ENCODE results near the gene ANO2. TPM values are rescaled to one million over a fixed set of nuclear protein-coding genes. Genes with fewer than 3 reads are reported as not detected.

Gene ANO2
- total and polyA plus RNA-seq, 8 donors = 0.44 to 16.9 (median 3.8) TPM; not detected in 1

DNA sequence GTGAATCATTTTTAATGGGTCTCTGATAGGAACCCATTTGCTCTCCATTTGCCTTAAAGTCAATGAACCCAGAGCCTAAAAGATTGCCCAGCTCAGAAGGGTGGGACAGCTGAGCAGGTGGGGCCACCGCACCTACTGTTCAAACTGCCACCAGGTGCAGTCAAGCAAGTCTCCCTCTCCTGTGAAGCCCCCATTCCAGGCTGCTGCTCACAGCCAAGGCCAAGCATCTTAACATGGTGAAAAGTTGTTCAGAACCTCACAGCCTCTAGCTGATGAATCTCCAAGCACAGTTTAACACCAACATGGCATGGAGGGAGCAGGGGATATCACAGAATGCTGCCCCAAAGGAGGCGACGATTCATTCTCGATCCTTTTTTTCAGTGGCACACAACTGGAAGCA, 29.5 kb downstream of the ANO2 start:
- intact Hi-C loops (cut with DNase I; ENCODE audit: low total_unique reads) = no loop called here
- Histone ChIP-seq H3K9me3 (no peaks in the 10 kb centered on the region), H3K4me3 (no peak overlapping the region), H3K27me3 (peaks cover 0 to 18% (median 0%) of the 10 kb centered on the region in 3 donors), H3K4me1 (no peaks in the 10 kb centered on the region), H3K27ac (no peak overlapping the region), H3K36me3 (no peaks in the 10 kb centered on the region)
- WGBS, 5 donors = 76 to 98% (median 88%) methylated on average over 4 of the region's 4 CpGs
- TF ChIP-seq POLR2AphosphoS5 (IDR thresholded peaks at IDR 0.05) (no peak), POLR2A (IDR thresholded peaks at IDR 0.05) (no peak), EP300 (IDR thresholded peaks at IDR 0.05) (no peak)
- TF ChIP-seq, protein P1, sequence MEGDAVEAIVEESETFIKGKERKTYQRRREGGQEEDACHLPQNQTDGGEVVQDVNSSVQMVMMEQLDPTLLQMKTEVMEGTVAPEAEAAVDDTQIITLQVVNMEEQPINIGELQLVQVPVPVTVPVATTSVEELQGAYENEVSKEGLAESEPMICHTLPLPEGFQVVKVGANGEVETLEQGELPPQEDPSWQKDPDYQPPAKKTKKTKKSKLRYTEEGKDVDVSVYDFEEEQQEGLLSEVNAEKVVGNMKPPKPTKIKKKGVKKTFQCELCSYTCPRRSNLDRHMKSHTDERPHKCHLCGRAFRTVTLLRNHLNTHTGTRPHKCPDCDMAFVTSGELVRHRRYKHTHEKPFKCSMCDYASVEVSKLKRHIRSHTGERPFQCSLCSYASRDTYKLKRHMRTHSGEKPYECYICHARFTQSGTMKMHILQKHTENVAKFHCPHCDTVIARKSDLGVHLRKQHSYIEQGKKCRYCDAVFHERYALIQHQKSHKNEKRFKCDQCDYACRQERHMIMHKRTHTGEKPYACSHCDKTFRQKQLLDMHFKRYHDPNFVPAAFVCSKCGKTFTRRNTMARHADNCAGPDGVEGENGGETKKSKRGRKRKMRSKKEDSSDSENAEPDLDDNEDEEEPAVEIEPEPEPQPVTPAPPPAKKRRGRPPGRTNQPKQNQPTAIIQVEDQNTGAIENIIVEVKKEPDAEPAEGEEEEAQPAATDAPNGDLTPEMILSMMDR (IDR thresholded peaks at IDR 0.05) = no peak
- DNase-seq = no peak

DNA sequence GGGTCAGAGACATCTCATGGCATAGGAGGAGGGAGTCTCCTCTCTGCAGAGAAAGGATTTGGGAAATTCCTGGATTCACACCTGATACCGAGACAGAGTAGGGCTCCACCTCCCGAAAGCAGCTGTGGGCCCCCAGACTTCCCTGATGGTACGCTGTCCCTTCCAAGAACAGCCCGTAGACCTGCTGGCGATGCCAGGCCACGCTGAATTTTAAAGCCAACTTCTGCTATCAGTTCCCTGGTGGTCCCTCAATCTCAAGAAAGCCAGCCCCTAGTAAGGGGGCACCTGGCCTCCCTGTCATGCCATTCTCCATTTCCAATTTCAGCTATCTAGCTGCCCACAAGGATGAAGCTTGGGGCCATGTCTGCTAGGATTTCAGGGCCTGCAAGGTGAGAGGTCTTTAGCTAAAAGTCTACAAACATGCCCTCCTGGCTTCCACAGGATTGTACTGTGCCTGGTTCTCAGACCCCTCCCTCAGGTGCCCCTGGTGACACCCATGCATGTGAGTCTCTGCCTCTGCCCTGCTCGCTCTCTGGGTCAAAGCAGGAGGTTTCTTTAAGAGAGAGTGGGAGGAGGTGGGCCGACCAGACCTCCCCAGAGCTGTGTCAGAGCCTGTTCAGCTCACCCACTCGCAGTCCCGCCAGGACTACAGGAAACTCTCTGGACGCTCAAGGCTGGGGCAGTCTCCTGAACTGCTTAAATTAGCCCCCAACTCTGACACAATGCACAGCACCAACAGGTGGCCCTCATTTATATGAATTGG, 30.5 kb downstream of the ANO2 start:
- H3K36me3 ChIP-seq = no peaks in the 10 kb centered on the region
- 76 to 81% (median 76%) methylated on average over 11 of the region's 11 CpGs for WGBS, 5 donors
- TF ChIP-seq, protein P1 (IDR thresholded peaks at IDR 0.05) = no peak
- TF ChIP-seq EP300 (IDR thresholded peaks at IDR 0.05) = no peak
- no peak for TF ChIP-seq POLR2A (IDR thresholded peaks at IDR 0.05)
- no peak for TF ChIP-seq POLR2AphosphoS5 (IDR thresholded peaks at IDR 0.05)
- no peaks in the 10 kb centered on the region for H3K4me1 ChIP-seq
- no peak overlapping the region for H3K4me3 ChIP-seq
- H3K27ac ChIP-seq = no peak overlapping the region
- intact Hi-C loops (cut with DNase I; ENCODE audit: low total_unique reads) = no loop called here
- no peaks in the 10 kb centered on the region for H3K9me3 ChIP-seq
- peaks cover 0 to 20% (median 0%) of the 10 kb centered on the region in 3 donors for H3K27me3 ChIP-seq
- DNase-seq = no peak

DNA sequence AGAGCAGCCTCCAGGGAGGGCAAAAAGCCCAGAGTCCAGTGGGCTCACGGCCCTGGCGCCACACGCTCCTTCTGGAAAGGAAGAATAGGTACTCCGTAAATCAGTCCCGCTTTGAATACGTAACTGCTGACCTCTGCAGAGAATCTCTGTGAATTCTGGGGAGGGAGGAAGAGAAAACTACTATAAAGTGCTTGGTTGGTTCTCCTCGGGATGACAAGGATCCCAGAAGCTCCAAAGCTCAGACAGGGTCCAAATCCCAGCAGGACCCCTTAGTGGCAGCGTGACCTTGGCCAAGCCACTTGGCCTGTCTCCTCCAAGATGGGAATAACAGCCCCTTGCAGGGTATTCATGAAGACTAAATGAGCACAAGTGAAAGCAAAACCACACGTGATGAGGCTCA, 31.7 kb downstream of the ANO2 start:
- Histone ChIP-seq H3K27ac (no peak overlapping the region), H3K27me3 (peaks cover 0 to 29% (median 3%) of the 10 kb centered on the region in 3 donors), H3K4me3 (no peak overlapping the region), H3K36me3 (no peaks in the 10 kb centered on the region), H3K4me1 (no peaks in the 10 kb centered on the region), H3K9me3 (no peaks in the 10 kb centered on the region)
- no peak for DNase-seq
- 74 to 88% (median 81%) methylated on average over 8 to 9 of the region's 9 CpGs for WGBS, 5 donors
- intact Hi-C loops (cut with DNase I; ENCODE audit: low total_unique reads) = no loop called here
- no peak for TF ChIP-seq EP300 (IDR thresholded peaks at IDR 0.05)
- TF ChIP-seq, protein P1 (IDR thresholded peaks at IDR 0.05) = no peak
- no peak for TF ChIP-seq POLR2AphosphoS5 (IDR thresholded peaks at IDR 0.05)
- no peak for TF ChIP-seq POLR2A (IDR thresholded peaks at IDR 0.05)

DNA sequence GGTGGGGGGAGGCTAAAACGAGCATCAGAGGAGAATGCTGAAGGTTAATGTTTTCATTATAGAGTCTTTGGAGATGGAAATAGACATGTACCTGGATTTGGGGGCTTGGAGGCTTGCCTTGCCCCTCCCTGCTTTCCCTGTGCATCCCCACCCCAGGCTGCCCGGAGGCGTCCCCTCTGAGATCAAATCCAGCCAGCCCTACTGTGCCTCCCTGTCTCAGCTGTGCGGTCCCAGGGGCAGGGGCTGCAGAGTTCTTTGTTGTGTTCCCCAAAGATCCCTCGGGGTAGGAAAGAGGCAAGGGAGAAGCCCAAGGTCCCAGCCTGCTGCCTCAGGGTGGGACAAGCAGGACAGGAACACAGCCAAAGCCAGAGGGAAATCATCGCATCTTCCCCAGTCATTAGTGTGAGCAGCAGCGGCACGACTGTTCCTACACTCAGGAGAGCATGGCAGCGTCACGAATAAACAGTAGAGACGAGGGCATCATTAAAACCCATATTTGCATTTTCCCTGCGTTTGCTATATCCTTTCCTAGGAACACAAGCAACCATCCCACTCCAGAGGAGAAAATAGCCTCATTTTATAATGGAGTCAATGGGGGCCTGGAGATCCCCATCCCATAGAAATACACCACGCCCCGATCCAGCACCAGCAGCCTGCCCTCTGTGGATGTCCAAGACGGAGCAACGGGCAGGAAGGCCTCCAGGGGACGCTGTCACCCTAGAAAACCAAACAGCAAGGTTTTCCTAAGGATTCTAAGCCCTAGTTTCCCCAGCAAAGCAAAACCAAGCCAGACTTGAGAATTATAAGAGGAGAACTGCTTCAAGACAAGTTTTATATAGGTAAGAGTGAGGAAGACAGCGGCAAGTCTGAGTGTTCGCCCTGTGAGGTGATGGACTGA, 32.4 kb downstream of the ANO2 start:
- H3K36me3 ChIP-seq = no peaks in the 10 kb centered on the region
- no peak overlapping the region for H3K4me3 ChIP-seq
- H3K4me1 ChIP-seq = no peaks in the 10 kb centered on the region
- no peak for DNase-seq
- H3K27me3 ChIP-seq = peaks cover 0 to 29% (median 3%) of the 10 kb centered on the region in 3 donors
- intact Hi-C loops (cut with DNase I; ENCODE audit: low total_unique reads) = no loop called here
- no peak for TF ChIP-seq POLR2AphosphoS5 (IDR thresholded peaks at IDR 0.05)
- TF ChIP-seq, protein P1 (IDR thresholded peaks at IDR 0.05) = no peak
- TF ChIP-seq POLR2A (IDR thresholded peaks at IDR 0.05) = no peak
- no peak for TF ChIP-seq EP300 (IDR thresholded peaks at IDR 0.05)
- no peak overlapping the region for H3K27ac ChIP-seq
- no peaks in the 10 kb centered on the region for H3K9me3 ChIP-seq
- 71 to 80% (median 72%) methylated on average over 19 of the region's 19 CpGs for WGBS, 5 donors

Measured in stomach (tissue), 9 donors.